Lower leg skin (tissue), 3 donors: Measurements from ENCODE around the gene MAN2A2.

Experiments used
- CTCF ChIP-seq, 3 donors: fragments of 450-650 bp; IDR thresholded peaks; one replicate each; pipeline ENCODE4 v1.5.1; 2016; ENCODE audit warnings: antibody characterized with exemption in 3 of 3, mild to moderate bottlenecking in 3 of 3, moderate library complexity in 2 of 3
- POLR2A ChIP-seq, 2 donors: fragments of 450-650 bp; IDR thresholded peaks; one replicate each; pipeline ENCODE4 v1.6.1; 2016 to 2017; ENCODE audit warnings: antibody characterized with exemption in 2 of 2, mild to moderate bottlenecking in 1 of 2, moderate library complexity in 1 of 2

DNA sequence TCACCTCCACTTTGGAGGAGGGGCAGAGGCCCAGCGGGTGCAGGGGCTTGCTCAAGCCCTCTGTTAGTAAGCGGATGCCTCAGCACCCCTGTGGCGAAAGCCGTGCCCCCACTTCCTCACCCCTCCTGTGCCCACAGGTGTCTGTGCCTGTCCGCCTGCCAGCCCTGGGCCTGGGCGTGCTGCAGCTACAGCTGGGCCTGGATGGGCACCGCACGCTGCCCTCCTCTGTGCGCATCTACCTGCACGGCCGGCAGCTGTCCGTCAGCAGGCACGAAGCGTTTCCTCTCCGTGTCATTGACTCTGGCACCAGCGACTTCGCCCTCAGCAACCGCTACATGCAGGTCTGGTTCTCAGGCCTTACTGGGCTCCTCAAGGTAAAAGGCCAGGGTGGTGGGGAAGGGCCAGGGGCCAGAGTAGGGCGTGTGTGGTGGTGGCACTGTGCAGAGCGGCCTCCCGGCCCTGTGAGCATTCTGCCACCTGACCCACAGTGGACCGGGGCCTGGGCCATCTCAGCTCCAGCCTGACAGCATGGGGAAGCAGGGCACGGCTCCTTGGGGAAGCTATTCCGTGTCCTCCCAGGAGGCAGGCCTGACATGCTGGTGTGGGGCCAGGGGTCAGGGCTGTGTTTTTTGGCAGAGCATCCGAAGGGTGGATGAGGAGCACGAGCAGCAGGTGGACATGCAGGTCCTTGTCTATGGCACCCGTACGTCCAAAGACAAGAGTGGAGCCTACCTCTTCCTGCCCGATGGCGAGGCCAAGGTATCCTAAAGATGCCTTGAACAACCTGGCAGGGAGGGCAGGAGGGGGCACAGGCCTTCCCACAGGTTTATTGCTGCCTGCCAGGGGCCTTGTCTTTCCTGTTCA is 9.0 kb downstream of the MAN2A2 start:
- TF ChIP-seq CTCF (IDR thresholded peaks at IDR 0.05) (no peak), POLR2A (IDR thresholded peaks at IDR 0.05) (no peak)
